ENCODE measurements around the gene SAP30BP. TPM values are rescaled to one million over a fixed set of nuclear protein-coding genes. Genes with fewer than 3 reads are reported as not detected.

Gene SAP30BP
- polyA plus RNA-seq, 1 donor (not counting 4 experiments of a cell fraction or from before 2014, with no cell fraction given): 99.0 TPM

- Histone ChIP-seq H3K36me3 (ENCODE audit: control insufficient read depth in 2 of 2, extremely low read depth in 1 of 2, insufficient read depth in 2 of 2, low read length in 2 of 2) (peaks cover 0 to 18% of the 10 kb centered on the region in 2 experiments), H2AFZ (ENCODE audit: control insufficient read depth, low read length) (no peak overlapping the region), H3K27me3 (ENCODE audit: control insufficient read depth, extremely low read depth, insufficient read depth, low read length) (no peaks in the 10 kb centered on the region), H3K79me2 (ENCODE audit: control insufficient read depth, insufficient read depth, low read length) (no peaks in the 10 kb centered on the region), H3K4me3 (ENCODE audit: control insufficient read depth in 2 of 3, extremely low read depth in 1 of 3, insufficient read depth in 2 of 3, low read depth in 1 of 3, low read length in 3 of 3) (no peak overlapping the region), H3K4me2 (ENCODE audit: control insufficient read depth, extremely low read depth, insufficient read depth, low read depth, low read length) (no peak overlapping the region), H3K27ac (ENCODE audit: control insufficient read depth, insufficient read depth, low read length) (no peak overlapping the region), H3K9me3 (ENCODE audit: control insufficient read depth, low read depth, low read length) (no peaks in the 10 kb centered on the region), H3K9ac (ENCODE audit: control insufficient read depth, extremely low read depth, insufficient read depth, low read length) (no peak overlapping the region), H4K20me1 (ENCODE audit: control insufficient read depth, extremely low read depth, insufficient read depth, low read length) (peaks cover 3% of the 10 kb centered on the region), H3K9me1 (ENCODE audit: control insufficient read depth, extremely low read depth, insufficient read depth, low read length) (no peaks in the 10 kb centered on the region), H3K4me1 (ENCODE audit: control insufficient read depth, extremely low read depth, insufficient read depth, low read length) (peaks cover 23% of the 10 kb centered on the region)
- DNase-seq (ENCODE audit: low read depth, low spot score) (no peak), FAIRE-seq (no peak)
- dilution Hi-C loops (cut with MboI; ENCODE audit: extremely low pct_ligation_motif_present, low sequenced_read_pairs): no loop called here
- TF ChIP-seq, protein P1, sequence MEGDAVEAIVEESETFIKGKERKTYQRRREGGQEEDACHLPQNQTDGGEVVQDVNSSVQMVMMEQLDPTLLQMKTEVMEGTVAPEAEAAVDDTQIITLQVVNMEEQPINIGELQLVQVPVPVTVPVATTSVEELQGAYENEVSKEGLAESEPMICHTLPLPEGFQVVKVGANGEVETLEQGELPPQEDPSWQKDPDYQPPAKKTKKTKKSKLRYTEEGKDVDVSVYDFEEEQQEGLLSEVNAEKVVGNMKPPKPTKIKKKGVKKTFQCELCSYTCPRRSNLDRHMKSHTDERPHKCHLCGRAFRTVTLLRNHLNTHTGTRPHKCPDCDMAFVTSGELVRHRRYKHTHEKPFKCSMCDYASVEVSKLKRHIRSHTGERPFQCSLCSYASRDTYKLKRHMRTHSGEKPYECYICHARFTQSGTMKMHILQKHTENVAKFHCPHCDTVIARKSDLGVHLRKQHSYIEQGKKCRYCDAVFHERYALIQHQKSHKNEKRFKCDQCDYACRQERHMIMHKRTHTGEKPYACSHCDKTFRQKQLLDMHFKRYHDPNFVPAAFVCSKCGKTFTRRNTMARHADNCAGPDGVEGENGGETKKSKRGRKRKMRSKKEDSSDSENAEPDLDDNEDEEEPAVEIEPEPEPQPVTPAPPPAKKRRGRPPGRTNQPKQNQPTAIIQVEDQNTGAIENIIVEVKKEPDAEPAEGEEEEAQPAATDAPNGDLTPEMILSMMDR (optimal IDR thresholded peaks at IDR 0.05 in 1 of 3, IDR thresholded peaks at IDR 0.05 in 1 of 3, conservative IDR thresholded peaks at IDR 0.05 in 1 of 3; ENCODE audit: extremely low read depth in 1 of 3, insufficient read depth in 2 of 3, low read length in 3 of 3): no peak
- no peak for TF ChIP-seq EZH2 (IDR thresholded peaks at IDR 0.05; ENCODE audit: low read length)
These were observed 30.6 kb upstream of the SAP30BP start for GRCh38 chr17:75636381-75637142.

DNA sequence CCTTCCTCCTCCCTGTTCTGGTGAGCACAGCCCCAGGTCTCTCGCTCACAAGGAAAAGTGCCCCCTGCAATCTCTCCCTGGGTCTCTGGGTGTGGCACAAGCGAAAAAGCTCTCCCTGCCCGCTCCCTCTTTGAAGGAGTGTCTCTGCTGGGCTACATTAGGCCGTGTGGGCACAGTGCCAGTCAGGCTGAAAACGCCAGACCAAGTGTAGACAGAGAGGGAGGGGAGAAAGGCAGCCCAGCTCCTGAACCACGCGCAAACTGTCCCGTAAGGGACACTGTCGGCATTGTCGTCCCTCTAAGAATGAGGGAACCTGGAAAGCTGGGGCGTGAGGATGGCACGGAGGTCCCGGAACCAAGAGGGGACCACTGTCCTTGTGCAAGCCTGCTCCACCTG, 30.0 kb upstream of the SAP30BP start:
- DNase-seq (ENCODE audit: low read depth, low spot score): no peak
- Histone ChIP-seq H3K27me3 (ENCODE audit: control insufficient read depth, extremely low read depth, insufficient read depth, low read length) (no peaks in the 10 kb centered on the region), H3K4me3 (ENCODE audit: control insufficient read depth in 2 of 3, extremely low read depth in 1 of 3, insufficient read depth in 2 of 3, low read depth in 1 of 3, low read length in 3 of 3) (no peak overlapping the region), H3K9ac (ENCODE audit: control insufficient read depth, extremely low read depth, insufficient read depth, low read length) (no peak overlapping the region), H4K20me1 (ENCODE audit: control insufficient read depth, extremely low read depth, insufficient read depth, low read length) (peaks cover 3% of the 10 kb centered on the region), H3K36me3 (ENCODE audit: control insufficient read depth in 2 of 2, extremely low read depth in 1 of 2, insufficient read depth in 2 of 2, low read length in 2 of 2) (peaks cover 0 to 18% of the 10 kb centered on the region in 2 experiments), H3K9me1 (ENCODE audit: control insufficient read depth, extremely low read depth, insufficient read depth, low read length) (no peaks in the 10 kb centered on the region), H3K4me2 (ENCODE audit: control insufficient read depth, extremely low read depth, insufficient read depth, low read depth, low read length) (no peak overlapping the region), H3K9me3 (ENCODE audit: control insufficient read depth, low read depth, low read length) (no peaks in the 10 kb centered on the region), H3K27ac (ENCODE audit: control insufficient read depth, insufficient read depth, low read length) (no peak overlapping the region), H2AFZ (ENCODE audit: control insufficient read depth, low read length) (no peak overlapping the region), H3K79me2 (ENCODE audit: control insufficient read depth, insufficient read depth, low read length) (no peaks in the 10 kb centered on the region), H3K4me1 (ENCODE audit: control insufficient read depth, extremely low read depth, insufficient read depth, low read length) (peaks cover 24% of the 10 kb centered on the region)
- no peak for FAIRE-seq
- TF ChIP-seq, protein P1 (optimal IDR thresholded peaks at IDR 0.05 in 1 of 3, IDR thresholded peaks at IDR 0.05 in 1 of 3, conservative IDR thresholded peaks at IDR 0.05 in 1 of 3; ENCODE audit: extremely low read depth in 1 of 3, insufficient read depth in 2 of 3, low read length in 3 of 3): no peak
- no peak for TF ChIP-seq EZH2 (IDR thresholded peaks at IDR 0.05; ENCODE audit: low read length)
- dilution Hi-C loops (cut with MboI; ENCODE audit: extremely low pct_ligation_motif_present, low sequenced_read_pairs): no loop called here

Measured in keratinocyte (primary cell).